GM12891 (cell line): ENCODE results near the gene HDAC8.
"Not testable (repeated sequence)": the region's sequence is repeated elsewhere in the genome, so short reads cannot be mapped to it uniquely, and the experiment has no call there.

Experiments used
- PAX5 ChIP-seq: IDR thresholded peaks from 2 replicates; pipeline ENCODE4 v1.6.1; 2011; ENCODE audit warnings: low read length, moderate library complexity, mild to moderate bottlenecking; ENCODE audit not compliant: insufficient read depth, severe bottlenecking
- POLR2A ChIP-seq: IDR thresholded peaks from 2 replicates; pipeline ENCODE4 v1.6.1; 2011; ENCODE audit warnings: low read depth, low read length, control low read depth
- POLR2AphosphoS5 ChIP-seq: IDR thresholded peaks from 2 replicates; pipeline ENCODE4 v1.6.1; 2011; ENCODE audit warnings: low read depth, low read length, control low read depth
- POU2F2 ChIP-seq: IDR thresholded peaks from 2 replicates; pipeline ENCODE4 v1.6.1; 2011; ENCODE audit warnings: low read depth, mild to moderate bottlenecking, control low read depth, low read length, moderate library complexity
- SPI1 ChIP-seq: IDR thresholded peaks from 2 replicates; pipeline ENCODE4 v1.6.1; 2011; ENCODE audit warnings: low read depth, low read length, control low read depth
- TAF1 ChIP-seq: IDR thresholded peaks from 2 replicates; pipeline ENCODE4 v1.6.1; 2011; ENCODE audit warnings: low read depth, low read length, control low read depth

DNA sequence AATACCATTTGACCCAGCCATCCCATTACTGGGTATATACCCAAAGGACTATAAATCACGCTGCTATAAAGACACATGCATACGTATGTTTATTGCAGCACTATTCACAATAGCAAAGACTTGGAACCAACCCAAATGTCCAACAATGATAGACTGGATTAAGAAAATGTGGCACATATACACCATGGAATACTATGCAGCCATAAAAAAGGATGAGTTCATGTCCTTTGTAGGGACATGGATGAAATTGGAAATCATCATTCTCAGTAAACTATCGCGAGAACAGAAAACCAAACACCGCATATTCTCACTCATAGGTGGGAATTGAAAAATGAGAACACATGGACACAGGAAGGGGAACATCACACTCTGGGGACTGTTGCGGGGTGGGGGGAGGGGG is 82.4 kb downstream of the HDAC8 start:
- TF ChIP-seq POLR2A, TAF1, POLR2AphosphoS5, PAX5, POU2F2, SPI1: not testable (repeated sequence)
